Suprapubic skin (tissue), 4 donors: ENCODE data around the gene CLEC12A.

Experiments used
- EP300 ChIP-seq: sonication (generic); formaldehyde crosslinking; IDR thresholded peaks from one replicate; pipeline ENCODE4 v1.6.1; 2017; ENCODE audit warnings: antibody characterized with exemption
- POLR2A ChIP-seq, 2 donors: fragments of 450-650 bp; IDR thresholded peaks; one replicate each; pipeline ENCODE4 v1.6.1; 2017; ENCODE audit warnings: antibody characterized with exemption in 2 of 2, mild to moderate bottlenecking in 2 of 2, moderate library complexity in 2 of 2
- POLR2AphosphoS5 ChIP-seq, 3 donors: sonication (generic); formaldehyde crosslinking; IDR thresholded peaks; one replicate each; pipeline ENCODE4 v1.6.1; 2017; ENCODE audit warnings: antibody characterized with exemption in 3 of 3
- TF ChIP-seq, protein P1 (sequence below), 2 donors: fragments of 200-600 bp in 1 of 2; fragments of 450-650 bp in 1 of 2; sonication (generic) in 1 of 2; IDR thresholded peaks; one replicate each; pipeline ENCODE4 v1.5.1; 2016 to 2019; ENCODE audit warnings: antibody characterized with exemption in 2 of 2, mild to moderate bottlenecking in 1 of 2, moderate library complexity in 1 of 2

- TF ChIP-seq POLR2A (IDR thresholded peaks at IDR 0.05): no peak
- TF ChIP-seq, protein P1, sequence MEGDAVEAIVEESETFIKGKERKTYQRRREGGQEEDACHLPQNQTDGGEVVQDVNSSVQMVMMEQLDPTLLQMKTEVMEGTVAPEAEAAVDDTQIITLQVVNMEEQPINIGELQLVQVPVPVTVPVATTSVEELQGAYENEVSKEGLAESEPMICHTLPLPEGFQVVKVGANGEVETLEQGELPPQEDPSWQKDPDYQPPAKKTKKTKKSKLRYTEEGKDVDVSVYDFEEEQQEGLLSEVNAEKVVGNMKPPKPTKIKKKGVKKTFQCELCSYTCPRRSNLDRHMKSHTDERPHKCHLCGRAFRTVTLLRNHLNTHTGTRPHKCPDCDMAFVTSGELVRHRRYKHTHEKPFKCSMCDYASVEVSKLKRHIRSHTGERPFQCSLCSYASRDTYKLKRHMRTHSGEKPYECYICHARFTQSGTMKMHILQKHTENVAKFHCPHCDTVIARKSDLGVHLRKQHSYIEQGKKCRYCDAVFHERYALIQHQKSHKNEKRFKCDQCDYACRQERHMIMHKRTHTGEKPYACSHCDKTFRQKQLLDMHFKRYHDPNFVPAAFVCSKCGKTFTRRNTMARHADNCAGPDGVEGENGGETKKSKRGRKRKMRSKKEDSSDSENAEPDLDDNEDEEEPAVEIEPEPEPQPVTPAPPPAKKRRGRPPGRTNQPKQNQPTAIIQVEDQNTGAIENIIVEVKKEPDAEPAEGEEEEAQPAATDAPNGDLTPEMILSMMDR (IDR thresholded peaks at IDR 0.05): no peak
- no peak for TF ChIP-seq EP300
- no peak for TF ChIP-seq POLR2AphosphoS5 (IDR thresholded peaks at IDR 0.05)
Observed at GRCh38 chr12:10016881-10017280, 45.7 kb downstream of the CLEC12A start.
